Left ventricle myocardium inferior (tissue), 1 donor: Measurements from ENCODE around the gene IL12B. TPM values are rescaled to one million over a fixed set of nuclear protein-coding genes. Genes with fewer than 3 reads are reported as not detected.

Experiments used
- DNase-seq: peaks from one replicate; pipeline ENCODE4 v3.0.0-alpha.2; 2020
- H3K27ac ChIP-seq: fragments of 200-600 bp; replicated peaks from 2 replicates; pipeline ENCODE4 v1.8.0; 2021
- H3K27me3 ChIP-seq: fragments of 200-600 bp; 2 replicates; pipeline ENCODE4 v1.8.0; 2021; ENCODE audit warnings: low read depth
- H3K36me3 ChIP-seq: fragments of 200-600 bp; 2 replicates; pipeline ENCODE4 v1.8.0; 2021
- H3K4me1 ChIP-seq: fragments of 200-600 bp; 2 replicates; pipeline ENCODE4 v1.8.0; 2021
- H3K4me3 ChIP-seq: fragments of 200-600 bp; 2 replicates; pipeline ENCODE4 v1.8.0; 2021; ENCODE audit warnings: mild to moderate bottlenecking, moderate library complexity
- H3K9me3 ChIP-seq: fragments of 200-600 bp; replicated peaks from 2 replicates; pipeline ENCODE4 v1.8.0; 2021
- intact Hi-C: fragments of 100-400 bp; cut with micrococcal nuclease; formaldehyde crosslinking; loops from one replicate; pipeline ENCODE4 v1.11.0; 2022
- total RNA-seq: library from RNA; stranded (reverse); fragmentation: NEBNext Ultra II Directional; extraction: Animal tissue kit (Norgen Biotek cat#: 25700); gene quantifications from one replicate; pipeline ENCODE4 v1.2.1, GENCODE V29; 2021
- TF ChIP-seq, protein P1 (sequence below): fragments of 200-600 bp; IDR thresholded peaks from 2 replicates; pipeline ENCODE4 v1.8.0; 2021; ENCODE audit warnings: antibody characterized with exemption, mild to moderate bottlenecking, borderline replicate concordance
- donor health status: DM: no; HTN: yes; CAD: no; lungs with severe emphysema.

The IL12B gene
- total RNA-seq, 1 donor from 2014 or later: not detected

DNA sequence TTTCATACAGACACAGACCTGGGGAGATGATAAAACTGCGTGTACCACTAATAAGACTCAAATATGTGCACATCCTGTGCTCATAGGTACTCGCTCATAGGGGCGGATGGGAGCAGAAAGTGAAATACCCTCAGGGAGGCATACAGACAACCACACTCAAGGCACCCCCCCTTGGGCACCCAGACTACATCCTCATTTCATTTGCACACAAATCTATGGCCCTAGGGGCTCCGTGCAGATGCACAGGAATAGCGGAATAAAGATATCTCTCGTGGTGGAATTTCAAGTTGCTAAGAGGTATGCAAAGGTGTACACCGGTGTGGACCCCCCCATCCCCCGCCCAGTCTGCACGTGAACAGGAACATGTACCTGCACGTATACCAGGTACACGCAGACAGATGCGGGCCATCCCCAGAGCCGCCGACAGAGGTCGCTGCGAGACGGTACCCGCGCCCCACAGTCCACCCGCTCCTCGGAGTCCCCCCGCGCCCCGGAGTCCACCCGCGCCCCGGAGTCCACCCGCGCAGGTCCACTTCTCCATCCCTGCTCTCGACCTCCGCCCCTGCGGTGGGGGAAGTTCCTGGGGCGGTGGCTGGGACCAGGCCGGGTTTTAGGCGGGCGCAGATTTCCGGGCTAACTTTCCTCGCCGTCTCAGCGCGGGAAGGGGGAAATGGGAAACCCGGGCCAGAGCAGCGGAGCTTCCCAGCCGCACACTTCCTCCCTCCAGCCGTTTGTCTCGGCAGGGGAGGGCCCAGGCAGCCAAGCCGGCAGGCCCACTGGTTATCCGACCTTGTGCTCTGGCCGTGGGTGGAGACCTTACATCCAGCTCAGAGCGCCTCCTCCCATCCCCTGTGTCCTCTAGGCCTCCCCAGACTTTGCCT lies 1.0 kb upstream of the IL12B start:
- Histone ChIP-seq H3K4me3 (peak overlapping the region; percentile 64), H3K27me3 (peaks cover 11% of the 10 kb centered on the region), H3K36me3 (no peaks in the 10 kb centered on the region), H3K27ac (peak overlapping the region; percentile 62), H3K4me1 (peaks cover 10% of the 10 kb centered on the region), H3K9me3 (no peaks in the 10 kb centered on the region)
- TF ChIP-seq, protein P1, sequence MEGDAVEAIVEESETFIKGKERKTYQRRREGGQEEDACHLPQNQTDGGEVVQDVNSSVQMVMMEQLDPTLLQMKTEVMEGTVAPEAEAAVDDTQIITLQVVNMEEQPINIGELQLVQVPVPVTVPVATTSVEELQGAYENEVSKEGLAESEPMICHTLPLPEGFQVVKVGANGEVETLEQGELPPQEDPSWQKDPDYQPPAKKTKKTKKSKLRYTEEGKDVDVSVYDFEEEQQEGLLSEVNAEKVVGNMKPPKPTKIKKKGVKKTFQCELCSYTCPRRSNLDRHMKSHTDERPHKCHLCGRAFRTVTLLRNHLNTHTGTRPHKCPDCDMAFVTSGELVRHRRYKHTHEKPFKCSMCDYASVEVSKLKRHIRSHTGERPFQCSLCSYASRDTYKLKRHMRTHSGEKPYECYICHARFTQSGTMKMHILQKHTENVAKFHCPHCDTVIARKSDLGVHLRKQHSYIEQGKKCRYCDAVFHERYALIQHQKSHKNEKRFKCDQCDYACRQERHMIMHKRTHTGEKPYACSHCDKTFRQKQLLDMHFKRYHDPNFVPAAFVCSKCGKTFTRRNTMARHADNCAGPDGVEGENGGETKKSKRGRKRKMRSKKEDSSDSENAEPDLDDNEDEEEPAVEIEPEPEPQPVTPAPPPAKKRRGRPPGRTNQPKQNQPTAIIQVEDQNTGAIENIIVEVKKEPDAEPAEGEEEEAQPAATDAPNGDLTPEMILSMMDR: peak; percentile 86
- peak; percentile 72 for DNase-seq
- intact Hi-C loops: no loop called here

DNA sequence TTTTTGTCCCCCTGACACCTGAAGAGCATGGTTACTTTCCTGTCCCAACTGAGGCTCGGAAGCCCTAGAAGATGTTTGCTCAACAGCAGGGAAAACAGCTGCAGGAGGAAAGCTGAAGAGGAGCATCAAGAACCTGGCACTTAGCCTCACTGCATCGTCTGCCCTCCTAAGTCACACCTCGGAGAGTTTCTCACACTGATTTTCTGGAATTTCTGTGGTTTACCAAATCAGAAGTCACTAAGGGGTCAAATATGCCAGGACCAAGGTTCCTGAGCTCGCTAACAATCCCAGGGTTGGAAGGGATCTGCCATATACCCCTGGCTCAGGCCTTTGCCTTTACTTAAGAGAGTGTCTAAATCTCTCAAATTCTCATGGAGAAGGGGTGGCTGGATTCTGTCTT lies 5.3 kb downstream of the IL12B start:
- Histone ChIP-seq H3K36me3 (no peaks in the 10 kb centered on the region), H3K9me3 (no peaks in the 10 kb centered on the region), H3K4me3 (no peak overlapping the region), H3K4me1 (no peaks in the 10 kb centered on the region), H3K27me3 (peaks cover 31% of the 10 kb centered on the region), H3K27ac (no peak overlapping the region)
- TF ChIP-seq, protein P1: no peak
- intact Hi-C loops: no loop called here
- no peak for DNase-seq

DNA sequence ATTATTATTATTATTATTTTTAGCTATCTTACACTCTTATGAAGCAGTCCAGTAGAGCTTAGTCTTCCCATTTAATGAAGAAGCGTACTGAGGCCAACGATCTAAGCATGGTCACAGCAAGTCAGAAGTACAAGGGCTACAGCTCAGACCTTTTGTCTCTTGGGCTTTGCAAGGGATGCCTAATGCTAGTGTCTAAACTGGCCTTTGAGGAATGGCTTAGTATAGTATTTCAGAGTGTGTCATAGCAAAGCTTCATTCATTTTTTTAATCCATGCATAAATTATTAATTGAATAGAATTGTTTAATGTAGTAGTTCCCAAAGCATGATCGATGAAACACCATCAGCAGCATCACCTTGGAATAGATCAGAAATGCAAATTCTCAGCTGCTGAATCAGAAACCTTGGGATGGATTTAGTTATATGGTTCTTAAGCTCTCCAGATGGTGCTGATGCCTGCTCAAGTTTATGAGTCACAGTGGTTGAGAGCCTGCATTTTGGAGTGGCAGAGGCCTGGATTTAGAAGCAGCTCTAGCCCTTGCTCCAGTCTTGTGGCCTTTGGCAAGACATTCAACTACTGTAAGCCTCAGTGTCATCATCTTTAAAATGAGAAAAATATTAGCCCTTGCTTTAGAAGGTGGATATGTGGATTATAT lies 6.1 kb downstream of the IL12B start:
- Histone ChIP-seq H3K27ac (no peak overlapping the region), H3K9me3 (no peaks in the 10 kb centered on the region), H3K4me3 (no peak overlapping the region), H3K27me3 (peaks cover 31% of the 10 kb centered on the region), H3K36me3 (no peaks in the 10 kb centered on the region), H3K4me1 (no peaks in the 10 kb centered on the region)
- intact Hi-C loops: no loop called here
- TF ChIP-seq, protein P1: no peak
- no peak for DNase-seq

DNA sequence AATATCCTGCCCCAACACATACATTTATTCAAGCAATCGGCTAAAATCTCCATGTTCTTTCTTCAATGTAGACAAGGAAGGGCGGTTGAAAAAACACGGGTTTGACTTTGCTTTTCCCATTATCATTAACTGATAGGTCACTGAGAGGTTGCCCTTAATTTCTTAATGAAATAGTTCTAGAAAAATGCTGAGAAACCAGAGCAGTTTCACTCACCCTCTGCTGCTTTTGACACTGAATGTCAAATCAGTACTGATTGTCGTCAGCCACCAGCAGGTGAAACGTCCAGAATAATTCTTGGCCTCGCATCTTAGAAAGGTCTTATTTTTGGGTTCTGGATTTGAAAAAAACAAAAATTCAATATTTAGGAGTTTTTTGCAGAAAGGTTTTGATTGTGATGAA lies 8.1 kb downstream of the IL12B start:
- no peaks in the 10 kb centered on the region for H3K9me3 ChIP-seq
- DNase-seq: no peak
- no peaks in the 10 kb centered on the region for H3K36me3 ChIP-seq
- intact Hi-C loops: no loop called here
- TF ChIP-seq, protein P1: no peak
- H3K27me3 ChIP-seq: peaks cover 21% of the 10 kb centered on the region
- H3K27ac ChIP-seq: no peak overlapping the region
- no peak overlapping the region for H3K4me3 ChIP-seq
- H3K4me1 ChIP-seq: no peaks in the 10 kb centered on the region

DNA sequence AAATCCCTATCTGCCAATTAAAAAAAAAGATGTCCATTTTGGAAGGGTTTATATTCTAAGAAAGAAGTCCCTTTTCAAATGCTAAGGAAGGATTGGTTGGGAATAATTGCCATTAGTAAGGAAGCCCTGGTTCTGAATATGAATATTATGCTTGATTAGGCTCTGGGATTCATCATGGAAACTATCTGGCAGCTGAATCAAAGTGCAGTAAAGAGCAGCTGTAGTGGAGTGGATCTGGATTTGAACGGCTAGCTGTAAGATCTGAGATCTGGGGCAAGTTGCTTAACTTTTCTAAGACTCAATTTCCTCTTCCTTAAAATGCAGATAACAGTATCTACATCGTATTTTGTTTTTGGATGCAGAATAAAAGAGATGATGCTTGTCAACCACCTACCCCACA lies 10.5 kb downstream of the IL12B start:
- DNase-seq: no peak
- TF ChIP-seq, protein P1: no peak
- Histone ChIP-seq H3K9me3 (no peaks in the 10 kb centered on the region), H3K4me3 (no peak overlapping the region), H3K36me3 (no peaks in the 10 kb centered on the region), H3K27ac (no peak overlapping the region), H3K27me3 (peaks cover 12% of the 10 kb centered on the region), H3K4me1 (no peaks in the 10 kb centered on the region)
- intact Hi-C loops: loop anchor here (2.0 kb wide), 1 partner anchor 163 kb away; no protein-coding TSS in a partner anchor
